Adrenal gland (tissue), 5 donors: ENCODE results near the gene SPOCK1.

Source experiments
- POLR2A ChIP-seq, 2 donors: fragments of 450-650 bp; IDR thresholded peaks; one replicate each; pipeline ENCODE4 v1.6.1; 2017; ENCODE audit warnings: antibody characterized with exemption in 2 of 2, mild to moderate bottlenecking in 2 of 2, moderate library complexity in 1 of 2
- TF ChIP-seq, protein P1 (sequence below), 6 experiments: fragments of 450-650 bp in 4 of 6; fragments of 200-600 bp in 2 of 6; sonication (generic) in 1 of 6; IDR thresholded peaks; 1 replicate in 5 of 6; 2 replicates in 1 of 6; pipeline versions ENCODE4 v1.5.1 to v1.8.0; 2016 to 2021; ENCODE audit warnings: antibody characterized with exemption in 6 of 6, mild to moderate bottlenecking in 2 of 6, moderate library complexity in 1 of 6
- donor health status: DM: no; HTN: no; CAD: no.

DNA sequence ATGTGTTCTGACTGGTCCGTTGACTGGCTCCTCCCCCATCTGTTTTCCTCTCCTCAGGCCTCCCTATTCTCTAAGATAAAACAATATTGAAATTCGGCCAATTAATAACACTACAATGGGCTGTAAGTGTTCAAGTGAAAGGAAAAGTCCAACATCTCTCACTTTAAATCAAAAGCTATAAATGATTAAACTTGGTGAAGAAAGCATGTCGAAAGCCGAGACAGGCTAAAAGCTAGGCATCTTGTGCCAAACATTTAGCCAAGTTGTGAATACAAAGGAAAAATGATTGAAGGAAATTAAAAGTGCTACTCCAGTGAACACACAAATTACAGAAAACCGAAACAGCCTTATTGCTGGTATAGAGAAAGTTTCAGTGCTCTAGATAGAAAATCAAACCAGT lies 310.6 kb downstream of the SPOCK1 start:
- TF ChIP-seq POLR2A (IDR thresholded peaks at IDR 0.05), result no peak
- TF ChIP-seq, protein P1, sequence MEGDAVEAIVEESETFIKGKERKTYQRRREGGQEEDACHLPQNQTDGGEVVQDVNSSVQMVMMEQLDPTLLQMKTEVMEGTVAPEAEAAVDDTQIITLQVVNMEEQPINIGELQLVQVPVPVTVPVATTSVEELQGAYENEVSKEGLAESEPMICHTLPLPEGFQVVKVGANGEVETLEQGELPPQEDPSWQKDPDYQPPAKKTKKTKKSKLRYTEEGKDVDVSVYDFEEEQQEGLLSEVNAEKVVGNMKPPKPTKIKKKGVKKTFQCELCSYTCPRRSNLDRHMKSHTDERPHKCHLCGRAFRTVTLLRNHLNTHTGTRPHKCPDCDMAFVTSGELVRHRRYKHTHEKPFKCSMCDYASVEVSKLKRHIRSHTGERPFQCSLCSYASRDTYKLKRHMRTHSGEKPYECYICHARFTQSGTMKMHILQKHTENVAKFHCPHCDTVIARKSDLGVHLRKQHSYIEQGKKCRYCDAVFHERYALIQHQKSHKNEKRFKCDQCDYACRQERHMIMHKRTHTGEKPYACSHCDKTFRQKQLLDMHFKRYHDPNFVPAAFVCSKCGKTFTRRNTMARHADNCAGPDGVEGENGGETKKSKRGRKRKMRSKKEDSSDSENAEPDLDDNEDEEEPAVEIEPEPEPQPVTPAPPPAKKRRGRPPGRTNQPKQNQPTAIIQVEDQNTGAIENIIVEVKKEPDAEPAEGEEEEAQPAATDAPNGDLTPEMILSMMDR (IDR thresholded peaks at IDR 0.05), result no peak
